WTC11 (cell line): Measurements from ENCODE around the gene GGT6. TPM values are rescaled to one million over a fixed set of nuclear protein-coding genes. Genes with fewer than 3 reads are reported as not detected.

Experiments
- ATAC-seq: fragments of 200-7000 bp; cut with Tn5 transposase; 2 replicates; pipeline ENCODE4 v1.10.0; 2021; ENCODE audit warnings: mild to moderate bottlenecking, moderate library complexity
- CTCF ChIA-PET: fragments of 300-600 bp; sonication (Branson Sonifier 250); formaldehyde crosslinking; loops from one replicate; lab custom pipeline; 2021; ENCODE audit warnings: antibody characterized with exemption; lab: Charles Lee
- POLR2A ChIA-PET: fragments of 350-600 bp; sonication (Branson Sonifier 250); formaldehyde crosslinking; loops from one replicate; lab custom pipeline; 2021; ENCODE audit warnings: antibody characterized with exemption; lab: Charles Lee
- DNase-seq: peaks from one replicate; pipeline ENCODE4 v3.0.0; 2021; ENCODE audit warnings: low spot score
- H3K27ac Mint-ChIP-seq: 2 replicates; pipeline ENCODE4 v1.8.0; 2021; ENCODE audit warnings: mixed read lengths
- H3K27me3 Mint-ChIP-seq: 2 replicates; pipeline ENCODE4 v1.8.0; 2021; ENCODE audit warnings: low read depth, mild to moderate bottlenecking, moderate library complexity, mixed read lengths
- H3K36me3 Mint-ChIP-seq: 2 replicates; pipeline ENCODE4 v1.8.0; 2021; ENCODE audit warnings: mixed read lengths
- H3K4me1 Mint-ChIP-seq: 2 replicates; pipeline ENCODE4 v1.8.0; 2022; ENCODE audit warnings: mixed read lengths
- H3K4me3 Mint-ChIP-seq: 2 replicates; pipeline ENCODE4 v1.8.0; 2021; ENCODE audit warnings: mild to moderate bottlenecking, moderate library complexity, mixed read lengths
- H3K9me3 Mint-ChIP-seq: 2 replicates; pipeline ENCODE4 v1.8.0; 2021; ENCODE audit warnings: mixed read lengths
- CBFB ChIP-seq: sonication (generic); formaldehyde crosslinking; IDR thresholded peaks from 2 replicates; pipeline ENCODE4 v1.8.1; 2022; ENCODE audit warnings: mild to moderate bottlenecking, low read depth, missing genetic modification reagents
- CREB1 ChIP-seq: sonication (generic); formaldehyde crosslinking; IDR thresholded peaks from 2 replicates; pipeline ENCODE4 v1.8.0; 2023; ENCODE audit warnings: mild to moderate bottlenecking, missing genetic modification reagents
- EMX1 ChIP-seq: fragments of 250-450 bp; sonication (Bioruptor Pico); IDR thresholded peaks from 2 replicates; pipeline ENCODE4 v1.8.0; 2021; ENCODE audit warnings: mild to moderate bottlenecking
- FOXJ3 ChIP-seq: sonication (generic); formaldehyde crosslinking; IDR thresholded peaks from 2 replicates; pipeline ENCODE4 v1.9.0; 2021; ENCODE audit warnings: missing genetic modification reagents, mild to moderate bottlenecking, borderline replicate concordance
- GABPB1 ChIP-seq: sonication (generic); formaldehyde crosslinking; IDR thresholded peaks from 2 replicates; pipeline ENCODE4 v1.8.1; 2023; ENCODE audit warnings: mild to moderate bottlenecking, missing genetic modification reagents
- JUN ChIP-seq: sonication (generic); formaldehyde crosslinking; IDR thresholded peaks from 2 replicates; pipeline ENCODE4 v1.8.0; 2023; ENCODE audit warnings: mild to moderate bottlenecking, missing genetic modification reagents
- NFATC4 ChIP-seq: fragments of 250-450 bp; sonication (Bioruptor Pico); IDR thresholded peaks from 2 replicates; pipeline ENCODE4 v1.9.0; 2021; ENCODE audit warnings: mild to moderate bottlenecking
- NFYB ChIP-seq: sonication (generic); formaldehyde crosslinking; conservative IDR thresholded peaks from 2 replicates; pipeline ENCODE4 v1.8.0; 2022; ENCODE audit warnings: low read depth, missing genetic modification reagents
- NR2C2 ChIP-seq: sonication (generic); formaldehyde crosslinking; IDR thresholded peaks from 2 replicates; pipeline ENCODE4 v1.8.0; 2022; ENCODE audit warnings: mild to moderate bottlenecking, missing genetic modification reagents
- PRRX2 ChIP-seq: fragments of 250-450 bp; sonication (Bioruptor Pico); IDR thresholded peaks from 2 replicates; pipeline ENCODE4 v1.8.0; 2021; ENCODE audit warnings: mild to moderate bottlenecking
- RORB ChIP-seq: fragments of 250-450 bp; sonication (Bioruptor Pico); IDR thresholded peaks from 2 replicates; pipeline ENCODE4 v1.9.0; 2021; ENCODE audit warnings: mild to moderate bottlenecking
- SMAD4 ChIP-seq: sonication (generic); formaldehyde crosslinking; IDR thresholded peaks from 2 replicates; pipeline ENCODE4 v1.8.0; 2022; ENCODE audit warnings: mild to moderate bottlenecking, missing genetic modification reagents
- TEAD1 ChIP-seq: sonication (generic); formaldehyde crosslinking; IDR thresholded peaks from 2 replicates; pipeline ENCODE4 v1.8.0; 2022; ENCODE audit warnings: mild to moderate bottlenecking, missing genetic modification reagents
- TEAD4 ChIP-seq: sonication (generic); formaldehyde crosslinking; IDR thresholded peaks from 2 replicates; pipeline ENCODE4 v1.8.0; 2022; ENCODE audit warnings: mild to moderate bottlenecking, missing genetic modification reagents
- ZBTB21 ChIP-seq: sonication (generic); formaldehyde crosslinking; IDR thresholded peaks from 2 replicates; pipeline ENCODE4 v1.8.1; 2023; ENCODE audit warnings: mild to moderate bottlenecking, missing genetic modification reagents, borderline replicate concordance
- ZNF396 ChIP-seq: fragments of 250-450 bp; sonication (Bioruptor Pico); IDR thresholded peaks from 2 replicates; pipeline ENCODE4 v1.8.0; 2021; ENCODE audit warnings: mild to moderate bottlenecking, moderate library complexity, borderline replicate concordance
- total RNA-seq: library from RNA; stranded (reverse); gene quantifications from 3 replicates; pipeline ENCODE4 v1.2.3, GENCODE V29; 2021
- TF ChIP-seq, protein P1 (sequence below): sonication (generic); formaldehyde crosslinking; IDR thresholded peaks from 2 replicates; pipeline ENCODE4 v1.8.0; 2022; ENCODE audit warnings: missing genetic modification reagents
- TF ChIP-seq, protein P2 (sequence below): fragments of 250-450 bp; sonication (Bioruptor Pico); IDR thresholded peaks from 2 replicates; pipeline ENCODE4 v1.9.0; 2021; ENCODE audit warnings: mild to moderate bottlenecking
- TF ChIP-seq, protein P3 (sequence below): sonication (generic); formaldehyde crosslinking; IDR thresholded peaks from 2 replicates; pipeline ENCODE4 v1.8.1; 2023; ENCODE audit warnings: mild to moderate bottlenecking, missing genetic modification reagents, borderline replicate concordance
- TF ChIP-seq, protein P4 (sequence below): sonication (generic); formaldehyde crosslinking; IDR thresholded peaks from 2 replicates; pipeline ENCODE4 v1.8.1; 2022; ENCODE audit warnings: low read depth, mild to moderate bottlenecking, moderate library complexity, missing genetic modification reagents, borderline replicate concordance
- TF ChIP-seq, protein P5 (sequence below): sonication (generic); formaldehyde crosslinking; IDR thresholded peaks from 2 replicates; pipeline ENCODE4 v1.8.1; 2023; ENCODE audit warnings: mild to moderate bottlenecking, missing genetic modification reagents, moderate library complexity
- TF ChIP-seq, protein P6 (sequence below): sonication (generic); formaldehyde crosslinking; IDR thresholded peaks from 2 replicates; pipeline ENCODE4 v1.8.0; 2022; ENCODE audit warnings: mild to moderate bottlenecking, missing genetic modification reagents
- TF ChIP-seq, protein P7 (sequence below): sonication (generic); formaldehyde crosslinking; IDR thresholded peaks from 2 replicates; pipeline ENCODE4 v1.8.1; 2022; ENCODE audit warnings: mild to moderate bottlenecking, moderate library complexity, missing genetic modification reagents

GGT6 gene
- total RNA-seq, 1 experiment from 2014 or later: 0.07 TPM

DNA sequence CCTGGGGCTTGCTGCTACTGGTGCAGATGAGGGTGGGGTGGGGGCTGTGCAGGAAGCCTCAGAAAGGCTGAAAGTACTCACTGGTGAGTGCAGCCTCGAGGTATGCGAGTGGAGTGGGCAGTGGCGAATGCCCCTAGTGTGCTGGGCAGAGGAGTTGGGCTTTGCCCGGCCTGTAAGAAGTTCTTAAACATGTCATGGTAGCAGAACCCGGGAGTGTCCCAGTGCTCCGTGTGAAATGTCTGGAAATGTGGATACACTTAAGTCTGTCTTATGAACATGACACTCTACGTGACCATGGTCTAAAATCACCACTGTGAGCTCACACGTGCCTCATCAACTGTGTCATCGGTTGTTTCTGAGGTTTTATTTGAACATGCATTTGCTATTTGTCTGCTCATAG lies 25.7 kb upstream of the GGT6 start (continued):
- TF ChIP-seq, protein P1, sequence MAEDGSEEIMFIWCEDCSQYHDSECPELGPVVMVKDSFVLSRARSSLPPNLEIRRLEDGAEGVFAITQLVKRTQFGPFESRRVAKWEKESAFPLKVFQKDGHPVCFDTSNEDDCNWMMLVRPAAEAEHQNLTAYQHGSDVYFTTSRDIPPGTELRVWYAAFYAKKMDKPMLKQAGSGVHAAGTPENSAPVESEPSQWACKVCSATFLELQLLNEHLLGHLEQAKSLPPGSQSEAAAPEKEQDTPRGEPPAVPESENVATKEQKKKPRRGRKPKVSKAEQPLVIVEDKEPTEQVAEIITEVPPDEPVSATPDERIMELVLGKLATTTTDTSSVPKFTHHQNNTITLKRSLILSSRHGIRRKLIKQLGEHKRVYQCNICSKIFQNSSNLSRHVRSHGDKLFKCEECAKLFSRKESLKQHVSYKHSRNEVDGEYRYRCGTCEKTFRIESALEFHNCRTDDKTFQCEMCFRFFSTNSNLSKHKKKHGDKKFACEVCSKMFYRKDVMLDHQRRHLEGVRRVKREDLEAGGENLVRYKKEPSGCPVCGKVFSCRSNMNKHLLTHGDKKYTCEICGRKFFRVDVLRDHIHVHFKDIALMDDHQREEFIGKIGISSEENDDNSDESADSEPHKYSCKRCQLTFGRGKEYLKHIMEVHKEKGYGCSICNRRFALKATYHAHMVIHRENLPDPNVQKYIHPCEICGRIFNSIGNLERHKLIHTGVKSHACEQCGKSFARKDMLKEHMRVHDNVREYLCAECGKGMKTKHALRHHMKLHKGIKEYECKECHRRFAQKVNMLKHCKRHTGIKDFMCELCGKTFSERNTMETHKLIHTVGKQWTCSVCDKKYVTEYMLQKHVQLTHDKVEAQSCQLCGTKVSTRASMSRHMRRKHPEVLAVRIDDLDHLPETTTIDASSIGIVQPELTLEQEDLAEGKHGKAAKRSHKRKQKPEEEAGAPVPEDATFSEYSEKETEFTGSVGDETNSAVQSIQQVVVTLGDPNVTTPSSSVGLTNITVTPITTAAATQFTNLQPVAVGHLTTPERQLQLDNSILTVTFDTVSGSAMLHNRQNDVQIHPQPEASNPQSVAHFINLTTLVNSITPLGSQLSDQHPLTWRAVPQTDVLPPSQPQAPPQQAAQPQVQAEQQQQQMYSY (CRISPR knock-in tag): no peak
- TF ChIP-seq, protein P2, sequence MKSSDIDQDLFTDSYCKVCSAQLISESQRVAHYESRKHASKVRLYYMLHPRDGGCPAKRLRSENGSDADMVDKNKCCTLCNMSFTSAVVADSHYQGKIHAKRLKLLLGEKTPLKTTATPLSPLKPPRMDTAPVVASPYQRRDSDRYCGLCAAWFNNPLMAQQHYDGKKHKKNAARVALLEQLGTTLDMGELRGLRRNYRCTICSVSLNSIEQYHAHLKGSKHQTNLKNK (CRISPR knock-in tag): no peak
- TF ChIP-seq NR2C2: no peak

DNA sequence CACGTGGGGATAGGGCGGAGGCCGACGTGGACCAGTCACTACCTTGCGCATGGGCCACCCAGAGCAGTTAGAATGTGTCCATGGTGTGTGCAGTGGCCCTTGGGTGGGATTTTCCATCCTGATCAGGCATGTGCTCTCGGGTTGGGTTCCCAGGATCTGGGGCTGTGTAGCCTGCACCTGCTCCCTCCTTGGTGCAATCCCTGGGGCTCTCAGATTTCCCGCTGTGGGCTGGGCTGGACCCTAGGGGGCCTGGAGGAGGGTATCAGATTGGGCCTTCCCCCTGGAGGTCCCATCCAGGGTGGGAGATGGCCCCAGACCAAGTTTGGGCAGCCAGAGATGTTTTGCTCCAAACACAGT lies 25.2 kb upstream of the GGT6 start:
- Mint-ChIP-seq H3K27me3 (peaks cover 40% of the 10 kb centered on the region), H3K36me3 (no peaks in the 10 kb centered on the region), H3K4me3 (peak overlapping the region; percentile 68), H3K9me3 (no peaks in the 10 kb centered on the region), H3K4me1 (peaks cover 22% of the 10 kb centered on the region), H3K27ac (no peak overlapping the region)
- POLR2A ChIA-PET: no interaction called here
- TF ChIP-seq, protein P3, sequence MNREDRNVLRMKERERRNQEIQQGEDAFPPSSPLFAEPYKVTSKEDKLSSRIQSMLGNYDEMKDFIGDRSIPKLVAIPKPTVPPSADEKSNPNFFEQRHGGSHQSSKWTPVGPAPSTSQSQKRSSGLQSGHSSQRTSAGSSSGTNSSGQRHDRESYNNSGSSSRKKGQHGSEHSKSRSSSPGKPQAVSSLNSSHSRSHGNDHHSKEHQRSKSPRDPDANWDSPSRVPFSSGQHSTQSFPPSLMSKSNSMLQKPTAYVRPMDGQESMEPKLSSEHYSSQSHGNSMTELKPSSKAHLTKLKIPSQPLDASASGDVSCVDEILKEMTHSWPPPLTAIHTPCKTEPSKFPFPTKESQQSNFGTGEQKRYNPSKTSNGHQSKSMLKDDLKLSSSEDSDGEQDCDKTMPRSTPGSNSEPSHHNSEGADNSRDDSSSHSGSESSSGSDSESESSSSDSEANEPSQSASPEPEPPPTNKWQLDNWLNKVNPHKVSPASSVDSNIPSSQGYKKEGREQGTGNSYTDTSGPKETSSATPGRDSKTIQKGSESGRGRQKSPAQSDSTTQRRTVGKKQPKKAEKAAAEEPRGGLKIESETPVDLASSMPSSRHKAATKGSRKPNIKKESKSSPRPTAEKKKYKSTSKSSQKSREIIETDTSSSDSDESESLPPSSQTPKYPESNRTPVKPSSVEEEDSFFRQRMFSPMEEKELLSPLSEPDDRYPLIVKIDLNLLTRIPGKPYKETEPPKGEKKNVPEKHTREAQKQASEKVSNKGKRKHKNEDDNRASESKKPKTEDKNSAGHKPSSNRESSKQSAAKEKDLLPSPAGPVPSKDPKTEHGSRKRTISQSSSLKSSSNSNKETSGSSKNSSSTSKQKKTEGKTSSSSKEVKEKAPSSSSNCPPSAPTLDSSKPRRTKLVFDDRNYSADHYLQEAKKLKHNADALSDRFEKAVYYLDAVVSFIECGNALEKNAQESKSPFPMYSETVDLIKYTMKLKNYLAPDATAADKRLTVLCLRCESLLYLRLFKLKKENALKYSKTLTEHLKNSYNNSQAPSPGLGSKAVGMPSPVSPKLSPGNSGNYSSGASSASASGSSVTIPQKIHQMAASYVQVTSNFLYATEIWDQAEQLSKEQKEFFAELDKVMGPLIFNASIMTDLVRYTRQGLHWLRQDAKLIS: no peak
- no peak for TF ChIP-seq CREB1 (CRISPR knock-in tag)
- no peak for TF ChIP-seq PRRX2
- no peak for TF ChIP-seq GABPB1 (CRISPR knock-in tag)
- no peak for TF ChIP-seq FOXJ3
- TF ChIP-seq TEAD4: no peak
- no peak for TF ChIP-seq NFYB
- TF ChIP-seq JUN (CRISPR knock-in tag): no peak
- no peak for TF ChIP-seq NFATC4 (CRISPR knock-in tag)
- ATAC-seq (no peak), DNase-seq (no peak)
- CTCF ChIA-PET: interaction anchor here (1.3 to 2.7 kb wide), 3 partner anchors 10 to 19 kb away, joined by 3 to 35 read pairs (median 23); no protein-coding TSS in a partner anchor

DNA sequence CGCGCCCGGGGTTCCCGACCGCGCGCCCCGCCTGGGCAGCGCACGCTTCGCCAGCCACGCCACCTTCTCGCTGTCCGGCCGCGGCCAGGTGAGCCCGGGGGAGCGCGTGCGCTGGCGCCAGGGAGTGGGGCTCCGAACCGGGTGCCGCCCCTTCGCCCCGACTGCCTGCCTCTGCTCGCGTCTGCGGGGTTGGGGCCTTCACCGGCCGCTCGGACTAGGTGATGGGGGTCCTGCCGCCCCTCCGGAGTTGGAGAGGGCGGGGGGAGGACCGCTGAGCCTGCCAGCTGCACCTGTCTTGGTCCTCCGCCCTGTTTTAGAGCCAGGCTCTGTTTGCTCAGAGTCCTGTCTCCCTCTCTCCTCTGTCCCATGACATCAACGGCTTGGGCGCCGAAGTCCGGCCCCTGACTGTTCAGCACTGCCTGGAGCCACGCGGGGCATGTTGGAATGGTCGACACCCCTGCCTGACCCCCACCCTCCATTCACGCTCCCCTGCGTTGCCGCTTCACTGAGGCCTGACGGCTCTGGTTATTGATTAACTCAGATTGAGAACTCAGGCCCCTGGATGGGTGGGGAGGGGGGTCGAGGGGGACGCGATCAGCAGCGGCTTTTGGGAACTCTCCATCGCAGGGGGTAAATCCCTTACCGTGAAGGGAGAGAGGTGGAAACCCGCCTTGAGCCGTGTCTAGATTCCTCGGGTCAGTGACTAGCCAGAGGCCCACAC lies 24.7 kb upstream of the GGT6 start:
- ATAC-seq: peak; percentile 8
- TF ChIP-seq NFYB (peak; percentile 14; the same call in 1 of the 2 replicates), SMAD4 (no peak), ZNF396 (CRISPR knock-in tag) (no peak), ZBTB21 (CRISPR knock-in tag) (0 out of 2 replicates have a peak, but pooled peaks have one; percentile 53), RORB (CRISPR knock-in tag) (no peak), TEAD1 (CRISPR knock-in tag) (no peak), EMX1 (CRISPR knock-in tag) (no peak), CBFB (CRISPR knock-in tag) (no peak)
- TF ChIP-seq, protein P4, sequence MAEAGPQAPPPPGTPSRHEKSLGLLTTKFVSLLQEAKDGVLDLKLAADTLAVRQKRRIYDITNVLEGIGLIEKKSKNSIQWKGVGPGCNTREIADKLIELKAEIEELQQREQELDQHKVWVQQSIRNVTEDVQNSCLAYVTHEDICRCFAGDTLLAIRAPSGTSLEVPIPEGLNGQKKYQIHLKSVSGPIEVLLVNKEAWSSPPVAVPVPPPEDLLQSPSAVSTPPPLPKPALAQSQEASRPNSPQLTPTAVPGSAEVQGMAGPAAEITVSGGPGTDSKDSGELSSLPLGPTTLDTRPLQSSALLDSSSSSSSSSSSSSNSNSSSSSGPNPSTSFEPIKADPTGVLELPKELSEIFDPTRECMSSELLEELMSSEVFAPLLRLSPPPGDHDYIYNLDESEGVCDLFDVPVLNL: 0 out of 2 replicates have a peak, but pooled peaks have one; percentile 28
- TF ChIP-seq, protein P5, sequence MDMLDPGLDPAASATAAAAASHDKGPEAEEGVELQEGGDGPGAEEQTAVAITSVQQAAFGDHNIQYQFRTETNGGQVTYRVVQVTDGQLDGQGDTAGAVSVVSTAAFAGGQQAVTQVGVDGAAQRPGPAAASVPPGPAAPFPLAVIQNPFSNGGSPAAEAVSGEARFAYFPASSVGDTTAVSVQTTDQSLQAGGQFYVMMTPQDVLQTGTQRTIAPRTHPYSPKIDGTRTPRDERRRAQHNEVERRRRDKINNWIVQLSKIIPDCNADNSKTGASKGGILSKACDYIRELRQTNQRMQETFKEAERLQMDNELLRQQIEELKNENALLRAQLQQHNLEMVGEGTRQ (CRISPR knock-in tag): no peak
- TF ChIP-seq, protein P6, sequence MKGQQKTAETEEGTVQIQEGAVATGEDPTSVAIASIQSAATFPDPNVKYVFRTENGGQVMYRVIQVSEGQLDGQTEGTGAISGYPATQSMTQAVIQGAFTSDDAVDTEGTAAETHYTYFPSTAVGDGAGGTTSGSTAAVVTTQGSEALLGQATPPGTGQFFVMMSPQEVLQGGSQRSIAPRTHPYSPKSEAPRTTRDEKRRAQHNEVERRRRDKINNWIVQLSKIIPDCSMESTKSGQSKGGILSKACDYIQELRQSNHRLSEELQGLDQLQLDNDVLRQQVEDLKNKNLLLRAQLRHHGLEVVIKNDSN (CRISPR knock-in tag): no peak
- TF ChIP-seq, protein P7, sequence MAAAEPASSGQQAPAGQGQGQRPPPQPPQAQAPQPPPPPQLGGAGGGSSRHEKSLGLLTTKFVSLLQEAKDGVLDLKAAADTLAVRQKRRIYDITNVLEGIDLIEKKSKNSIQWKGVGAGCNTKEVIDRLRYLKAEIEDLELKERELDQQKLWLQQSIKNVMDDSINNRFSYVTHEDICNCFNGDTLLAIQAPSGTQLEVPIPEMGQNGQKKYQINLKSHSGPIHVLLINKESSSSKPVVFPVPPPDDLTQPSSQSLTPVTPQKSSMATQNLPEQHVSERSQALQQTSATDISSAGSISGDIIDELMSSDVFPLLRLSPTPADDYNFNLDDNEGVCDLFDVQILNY (CRISPR knock-in tag): 0 out of 2 replicates have a peak, but pooled peaks have one; percentile 9

More for the DNA sequence above, 24.7 kb upstream of the GGT6 start:
- peak; percentile 39 for DNase-seq
- Mint-ChIP-seq H3K4me3 (peak overlapping the region; percentile 68), H3K27me3 (peaks cover 40% of the 10 kb centered on the region), H3K9me3 (no peaks in the 10 kb centered on the region), H3K36me3 (no peaks in the 10 kb centered on the region), H3K4me1 (peaks cover 22% of the 10 kb centered on the region), H3K27ac (no peak overlapping the region)
- POLR2A ChIA-PET: no interaction called here
- CTCF ChIA-PET: interaction anchor here (1.1 to 2.7 kb wide), 3 partner anchors 10 to 40 kb away, joined by 11 to 35 read pairs (median 23); no protein-coding TSS in a partner anchor
